ENCODE measurements around the gene ZBTB18. TPM values are rescaled to one million over a fixed set of nuclear protein-coding genes. Genes with fewer than 3 reads are reported as not detected.

ZBTB18 gene
- total and polyA plus RNA-seq, 2 of the 4 experiments (the other 2 are of a cell fraction), result 10.0 to 16.0 TPM

GRCh38 chr1:244010191-244010590 is 40.9 kb upstream of the ZBTB18 start:
- Histone ChIP-seq H3K9ac (ENCODE audit: low read depth, low read length) (no peak overlapping the region), H3K4me3 (ENCODE audit: insufficient read depth, low read depth, low read length) (no peak overlapping the region), H3K27me3 (ENCODE audit: control insufficient read depth, insufficient read depth, low read length) (peaks cover 10% of the 10 kb centered on the region), H3K14ac (replicated peaks; ENCODE audit: low read depth, low read length) (no peak overlapping the region), H3K18ac (ENCODE audit: low read depth, low read length) (no peak overlapping the region), H2BK15ac (ENCODE audit: low read depth, low read length) (no peak overlapping the region), H2AFZ (replicated peaks; ENCODE audit: low read length, poor library complexity) (no peak overlapping the region), H3K9me1 (ENCODE audit: insufficient read depth, low read length) (no peaks in the 10 kb centered on the region), H3K79me1 (ENCODE audit: low read depth in 1 of 2, low read length in 2 of 2) (no peaks in the 10 kb centered on the region), H3K4ac (ENCODE audit: low read depth, low read length) (no peak overlapping the region), H3K4me2 (ENCODE audit: low read depth, low read length) (no peak overlapping the region), H3K56ac (ENCODE audit: extremely low read depth, insufficient read depth, low read length) (no peak overlapping the region), H4K91ac (ENCODE audit: insufficient read depth, low read depth, low read length) (no peak overlapping the region), H4K8ac (ENCODE audit: low read depth in 2 of 2, low read length in 2 of 2) (no peak overlapping the region), H3K23ac (ENCODE audit: low read depth, low read length) (no peak overlapping the region), H3K4me1 (ENCODE audit: control insufficient read depth, insufficient read depth, low read length) (no peaks in the 10 kb centered on the region), H3K27ac (ENCODE audit: insufficient read depth, low read length) (no peak overlapping the region), H2AK5ac (ENCODE audit: low read depth, low read length) (no peak overlapping the region), H3K36me3 (ENCODE audit: control insufficient read depth, insufficient read depth, low read length) (no peaks in the 10 kb centered on the region), H4K5ac (ENCODE audit: low read depth, low read length) (no peak overlapping the region), H4K20me1 (ENCODE audit: insufficient read depth, low read length) (no peaks in the 10 kb centered on the region), H2BK120ac (ENCODE audit: low read depth, low read length) (no peak overlapping the region), H2BK5ac (ENCODE audit: low read depth, low read length, poor library complexity, severe bottlenecking) (no peak overlapping the region), H2BK20ac (ENCODE audit: low read depth, low read length) (no peak overlapping the region), H3K9me3 (ENCODE audit: control insufficient read depth, insufficient read depth, low read length) (no peaks in the 10 kb centered on the region), H2AK9ac (replicated peaks; ENCODE audit: low read depth, low read length, poor library complexity) (no peak overlapping the region)
- 59% methylated on average over 3 of the region's 6 CpGs; no CpG with 5 or more reads in 1 of the 2 experiments for WGBS, 2 experiments (ENCODE audit: extremely low coverage in 2 of 2, insufficient read length in 1 of 2)
- no peak for ATAC-seq (ENCODE audit: low read depth)
- intact Hi-C loops (cut with micrococcal nuclease) (no loop called here), in situ Hi-C loops (cut with MboI; ENCODE audit: low sequenced_read_pairs) (no loop called here), dilution Hi-C loops (cut with HindIII; ENCODE audit: low sequenced_read_pairs, unreplicated experiment) (no loop called here)
- peak; percentile 22 for DNase-seq
- POLR2A ChIA-PET (ENCODE audit: unreplicated experiment), result no interaction called here
- no peak for TF ChIP-seq BHLHE40 (IDR thresholded peaks at IDR 0.05; ENCODE audit: low read depth, low read length)
- no peak for TF ChIP-seq USF2 (IDR thresholded peaks at IDR 0.05; ENCODE audit: low read depth, low read length)
- TF ChIP-seq POLR2A (IDR thresholded peaks at IDR 0.05; ENCODE audit: low read depth, low read length), result no peak
- TF ChIP-seq, protein P1, sequence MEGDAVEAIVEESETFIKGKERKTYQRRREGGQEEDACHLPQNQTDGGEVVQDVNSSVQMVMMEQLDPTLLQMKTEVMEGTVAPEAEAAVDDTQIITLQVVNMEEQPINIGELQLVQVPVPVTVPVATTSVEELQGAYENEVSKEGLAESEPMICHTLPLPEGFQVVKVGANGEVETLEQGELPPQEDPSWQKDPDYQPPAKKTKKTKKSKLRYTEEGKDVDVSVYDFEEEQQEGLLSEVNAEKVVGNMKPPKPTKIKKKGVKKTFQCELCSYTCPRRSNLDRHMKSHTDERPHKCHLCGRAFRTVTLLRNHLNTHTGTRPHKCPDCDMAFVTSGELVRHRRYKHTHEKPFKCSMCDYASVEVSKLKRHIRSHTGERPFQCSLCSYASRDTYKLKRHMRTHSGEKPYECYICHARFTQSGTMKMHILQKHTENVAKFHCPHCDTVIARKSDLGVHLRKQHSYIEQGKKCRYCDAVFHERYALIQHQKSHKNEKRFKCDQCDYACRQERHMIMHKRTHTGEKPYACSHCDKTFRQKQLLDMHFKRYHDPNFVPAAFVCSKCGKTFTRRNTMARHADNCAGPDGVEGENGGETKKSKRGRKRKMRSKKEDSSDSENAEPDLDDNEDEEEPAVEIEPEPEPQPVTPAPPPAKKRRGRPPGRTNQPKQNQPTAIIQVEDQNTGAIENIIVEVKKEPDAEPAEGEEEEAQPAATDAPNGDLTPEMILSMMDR (conservative IDR thresholded peaks at IDR 0.05; ENCODE audit: low read depth, low read length), result no peak
- TF ChIP-seq, protein P2, sequence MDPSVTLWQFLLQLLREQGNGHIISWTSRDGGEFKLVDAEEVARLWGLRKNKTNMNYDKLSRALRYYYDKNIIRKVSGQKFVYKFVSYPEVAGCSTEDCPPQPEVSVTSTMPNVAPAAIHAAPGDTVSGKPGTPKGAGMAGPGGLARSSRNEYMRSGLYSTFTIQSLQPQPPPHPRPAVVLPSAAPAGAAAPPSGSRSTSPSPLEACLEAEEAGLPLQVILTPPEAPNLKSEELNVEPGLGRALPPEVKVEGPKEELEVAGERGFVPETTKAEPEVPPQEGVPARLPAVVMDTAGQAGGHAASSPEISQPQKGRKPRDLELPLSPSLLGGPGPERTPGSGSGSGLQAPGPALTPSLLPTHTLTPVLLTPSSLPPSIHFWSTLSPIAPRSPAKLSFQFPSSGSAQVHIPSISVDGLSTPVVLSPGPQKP (IDR thresholded peaks at IDR 0.05; ENCODE audit: borderline replicate concordance, low read depth, low read length), result no peak
- no peak for TF ChIP-seq CEBPB (IDR thresholded peaks at IDR 0.05; ENCODE audit: low read depth, low read length)
- TF ChIP-seq FOS (IDR thresholded peaks at IDR 0.05; ENCODE audit: low read depth, low read length), result no peak
- TF ChIP-seq CHD1 (IDR thresholded peaks at IDR 0.05; ENCODE audit: low read depth, low read length), result no peak
- TF ChIP-seq MXI1 (IDR thresholded peaks at IDR 0.05; ENCODE audit: borderline replicate concordance, low read depth, low read length), result no peak
- no peak for TF ChIP-seq MAZ (IDR thresholded peaks at IDR 0.05; ENCODE audit: borderline replicate concordance, low read depth, low read length)
- no peak for TF ChIP-seq RCOR1 (IDR thresholded peaks at IDR 0.05; ENCODE audit: insufficient replicate concordance, low read length)
- TF ChIP-seq MAFK (IDR thresholded peaks at IDR 0.05; ENCODE audit: low read depth, low read length), result no peak
- no peak for TF ChIP-seq RAD21 (IDR thresholded peaks at IDR 0.05; ENCODE audit: low read length)
- TF ChIP-seq NFE2L2 (IDR thresholded peaks at IDR 0.05; ENCODE audit: low read depth, low read length), result no peak
- no peak for TF ChIP-seq RFX5 (IDR thresholded peaks at IDR 0.05; ENCODE audit: low read depth, low read length)
- CTCF ChIA-PET, result no interaction called here
- no TSS peak for BruUV-seq (replicated peaks)

Measured in IMR-90 (cell line).